Activated CD4-positive, alpha-beta T cell treated with anti-CD3 and anti-CD28 coated beads, Interleukin-2, amount 10 ng/mL, durations not matched to agents 24 days and 14 days (primary cell): ENCODE results near the gene FFAR2. TPM values are rescaled to one million over a fixed set of nuclear protein-coding genes. Genes with fewer than 3 reads are reported as not detected.
"Not testable (repeated sequence)": the region's sequence is repeated elsewhere in the genome, so short reads cannot be mapped to it uniquely, and the experiment has no call there.

Experiments used
- DNase-seq: peaks from one replicate; pipeline ENCODE4 v3.0.0; 2022
- H3K27ac Mint-ChIP-seq: one replicate; pipeline ENCODE4 v1.8.0; 2022; ENCODE audit warnings: mild to moderate bottlenecking, mixed read lengths
- H3K27me3 Mint-ChIP-seq: one replicate; pipeline ENCODE4 v1.8.0; 2022; ENCODE audit warnings: mixed read lengths
- H3K36me3 Mint-ChIP-seq: one replicate; pipeline ENCODE4 v1.8.0; 2022; ENCODE audit warnings: low read depth, mild to moderate bottlenecking, mixed read lengths
- H3K4me1 Mint-ChIP-seq: one replicate; pipeline ENCODE4 v1.8.0; 2021; ENCODE audit warnings: mixed read lengths
- H3K4me3 Mint-ChIP-seq: one replicate; pipeline ENCODE4 v1.8.0; 2022; ENCODE audit warnings: mild to moderate bottlenecking, moderate library complexity, mixed read lengths
- H3K9me3 Mint-ChIP-seq: one replicate; pipeline ENCODE4 v1.8.0; 2021; ENCODE audit warnings: mixed read lengths
- intact Hi-C: fragments of 100-400 bp; cut with micrococcal nuclease; formaldehyde crosslinking; loops from one replicate; pipeline ENCODE4 v1.15.1; 2023
- total RNA-seq: library from RNA; stranded (reverse); gene quantifications from 2 replicates; pipeline ENCODE4 v1.2.3, GENCODE V29; 2022

FFAR2 gene
- total RNA-seq, 1 donor from 2014 or later, result not detected

DNA sequence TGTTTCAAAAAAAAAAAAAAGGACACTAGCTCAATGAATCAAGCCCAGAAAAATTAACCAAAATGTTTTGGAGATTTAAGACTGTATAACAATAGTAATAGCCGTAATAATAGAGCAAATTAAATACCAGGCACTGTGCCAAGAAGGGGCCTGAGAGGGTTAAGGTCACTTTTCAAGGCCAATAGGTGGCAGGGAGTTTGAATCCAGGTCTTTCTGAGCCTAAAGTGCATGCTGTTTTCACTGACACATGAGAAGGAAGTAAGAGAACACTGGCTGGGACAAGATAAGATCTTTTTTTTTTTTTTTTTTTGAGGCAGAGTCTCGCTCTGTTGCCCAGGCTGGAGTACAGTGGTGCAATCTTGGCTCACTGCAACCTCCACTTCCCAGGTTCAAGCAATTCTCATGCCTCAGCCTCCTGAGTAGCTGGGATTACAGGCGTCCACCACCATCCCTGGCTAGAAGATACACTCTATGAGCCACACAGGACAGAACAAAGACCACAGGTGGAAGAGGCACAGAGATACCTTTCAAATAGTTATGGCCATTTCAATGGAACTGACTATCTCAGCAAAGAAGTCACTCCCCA lies 7.7 kb downstream of the FFAR2 start:
- no peak overlapping the region for H3K27ac Mint-ChIP-seq
- H3K4me1 Mint-ChIP-seq, result peaks cover 29% of the 10 kb centered on the region
- intact Hi-C loops, result no loop called here
- no peak for DNase-seq
- H3K9me3 Mint-ChIP-seq, result no peaks in the 10 kb centered on the region
- H3K27me3 Mint-ChIP-seq, result peaks cover 6% of the 10 kb centered on the region
- no peak overlapping the region for H3K4me3 Mint-ChIP-seq
- no peaks in the 10 kb centered on the region for H3K36me3 Mint-ChIP-seq

DNA sequence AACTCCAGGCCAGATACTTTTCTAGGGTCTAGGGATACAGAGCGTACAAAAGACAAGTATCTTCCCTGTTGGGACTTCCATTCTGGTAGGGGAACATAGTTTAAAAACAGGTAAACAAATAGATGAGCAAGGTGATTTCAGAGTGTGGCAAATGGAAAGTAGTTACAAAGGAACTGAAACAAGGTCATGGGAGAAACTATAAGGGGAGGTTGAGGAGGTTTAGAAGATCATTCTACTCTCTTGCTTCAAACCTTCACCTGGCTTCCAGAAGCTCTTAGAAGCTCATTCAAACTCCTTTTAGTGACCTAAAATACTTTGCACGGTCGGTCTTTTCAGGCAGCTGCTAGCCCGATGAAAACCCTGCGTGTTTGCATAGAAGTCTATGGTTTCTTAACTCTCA lies 9.1 kb downstream of the FFAR2 start:
- Mint-ChIP-seq H3K36me3 (no peaks in the 10 kb centered on the region), H3K27me3 (peaks cover 4% of the 10 kb centered on the region), H3K27ac (no peak overlapping the region), H3K9me3 (no peaks in the 10 kb centered on the region), H3K4me1 (peaks cover 24% of the 10 kb centered on the region), H3K4me3 (no peak overlapping the region)
- intact Hi-C loops, result no loop called here
- no peak for DNase-seq

GRCh38 chr19:35458192-35458591 lies 10.1 kb downstream of the FFAR2 start:
- Mint-ChIP-seq H3K36me3 (no peaks in the 10 kb centered on the region), H3K4me3 (no peak overlapping the region), H3K9me3 (no peaks in the 10 kb centered on the region), H3K27me3 (peaks cover 2% of the 10 kb centered on the region), H3K4me1 (peaks cover 33% of the 10 kb centered on the region), H3K27ac (no peak overlapping the region)
- intact Hi-C loops, result no loop called here
- no peak for DNase-seq

DNA sequence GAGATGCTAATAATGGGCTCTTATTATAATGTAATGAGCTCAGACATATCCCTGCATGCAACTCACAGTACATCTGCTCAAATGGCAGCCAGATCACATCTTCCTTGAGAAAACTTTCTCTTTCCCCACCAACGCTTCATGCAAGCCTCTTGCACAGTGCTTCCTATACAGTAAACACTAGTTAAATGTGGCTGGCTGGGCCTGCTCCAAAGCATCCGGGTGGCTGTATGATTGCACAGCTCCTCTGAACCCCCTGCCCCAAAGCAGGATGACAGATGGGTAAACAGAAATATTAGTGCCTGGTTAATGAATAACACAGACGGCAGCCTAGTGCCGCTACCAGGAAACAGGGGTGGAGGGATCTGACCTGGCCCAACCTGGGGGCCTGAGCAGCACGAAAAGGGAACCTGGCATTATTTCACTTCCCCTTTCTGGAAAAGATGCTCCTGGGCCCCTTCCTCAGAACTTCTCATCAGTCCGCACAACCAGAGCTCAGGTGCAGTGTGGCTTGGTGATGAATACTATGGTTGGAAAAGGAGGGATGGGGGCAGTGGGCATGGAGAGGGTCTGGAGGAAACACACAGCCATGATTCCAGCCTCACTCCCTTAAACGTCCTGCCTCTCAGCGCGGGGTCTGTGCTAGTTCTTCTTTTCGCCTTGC lies 10.8 kb downstream of the FFAR2 start:
- Mint-ChIP-seq H3K4me3 (no peak overlapping the region), H3K27ac (no peak overlapping the region), H3K9me3 (no peaks in the 10 kb centered on the region), H3K4me1 (peaks cover 39% of the 10 kb centered on the region), H3K36me3 (no peaks in the 10 kb centered on the region), H3K27me3 (peaks cover 2% of the 10 kb centered on the region)
- no peak for DNase-seq
- intact Hi-C loops, result no loop called here

GRCh38 chr19:35459414-35460082 lies 11.5 kb downstream of the FFAR2 start:
- Mint-ChIP-seq H3K36me3 (no peaks in the 10 kb centered on the region), H3K4me1 (peaks cover 41% of the 10 kb centered on the region), H3K4me3 (no peak overlapping the region), H3K9me3 (no peaks in the 10 kb centered on the region), H3K27me3 (peaks cover 2% of the 10 kb centered on the region), H3K27ac (no peak overlapping the region)
- DNase-seq, result no peak
- intact Hi-C loops, result no loop called here

DNA sequence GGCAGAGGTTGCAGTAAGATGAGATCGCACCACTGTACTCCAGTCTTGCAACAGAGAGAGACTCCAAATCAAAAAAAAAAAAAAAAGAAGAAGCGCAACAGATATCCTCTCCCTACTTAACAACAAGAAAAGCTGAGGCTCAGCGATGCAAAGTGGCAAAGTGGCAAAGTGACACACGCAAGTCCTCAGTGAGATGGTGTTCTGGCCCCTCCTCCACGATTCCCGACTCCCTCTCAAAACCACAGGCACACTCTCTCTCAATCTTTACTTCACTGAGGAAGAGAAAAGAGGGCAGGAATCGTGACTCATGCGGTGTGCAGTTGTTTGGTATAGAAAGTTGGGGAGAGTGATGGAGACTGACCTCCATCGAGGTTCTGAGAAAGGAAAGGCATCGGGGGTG lies 12.6 kb downstream of the FFAR2 start:
- no peaks in the 10 kb centered on the region for H3K36me3 Mint-ChIP-seq

GRCh38 chr19:35461060-35461459 lies 13.0 kb downstream of the FFAR2 start:
- intact Hi-C loops, result no loop called here
- DNase-seq, result no peak
- peaks cover 35% of the 10 kb centered on the region for H3K4me1 Mint-ChIP-seq
- no peaks in the 10 kb centered on the region for H3K9me3 Mint-ChIP-seq
- H3K4me3 Mint-ChIP-seq, result no peak overlapping the region
- H3K27ac Mint-ChIP-seq, result peak overlapping the region; percentile 14
- peaks cover 4% of the 10 kb centered on the region for H3K27me3 Mint-ChIP-seq
- no peaks in the 10 kb centered on the region for H3K36me3 Mint-ChIP-seq

More for the DNA sequence above, 12.6 kb downstream of the FFAR2 start:
- H3K27me3 Mint-ChIP-seq, result peaks cover 4% of the 10 kb centered on the region
- intact Hi-C loops, result no loop called here
- DNase-seq, result no peak
- H3K27ac Mint-ChIP-seq, result peak overlapping the region; percentile 14
- H3K4me1 Mint-ChIP-seq, result peaks cover 39% of the 10 kb centered on the region
- H3K4me3 Mint-ChIP-seq, result no peak overlapping the region
- no peaks in the 10 kb centered on the region for H3K9me3 Mint-ChIP-seq

- not testable (repeated sequence) for H3K27ac Mint-ChIP-seq, H3K9me3 Mint-ChIP-seq, DNase-seq, H3K4me3 Mint-ChIP-seq, H3K27me3 Mint-ChIP-seq, H3K36me3 Mint-ChIP-seq
- intact Hi-C loops, result loop anchor here (1.0 kb wide), 1 partner anchor 114 kb away; the partner anchor contains the start of gene FFAR1
- H3K4me1 Mint-ChIP-seq, result peaks cover 35% of the 10 kb centered on the region
Observed at GRCh38 chr19:35461788-35462187, 13.7 kb downstream of the FFAR2 start.

- H3K27ac Mint-ChIP-seq, result peak overlapping the region; percentile 80
- intact Hi-C loops, result loop anchor here (1.0 kb wide), 1 partner anchor 115 kb away; the partner anchor contains the start of gene FFAR1
- peak overlapping the region; percentile 56 for H3K4me3 Mint-ChIP-seq
- H3K36me3 Mint-ChIP-seq, result no peaks in the 10 kb centered on the region
- peaks cover 31% of the 10 kb centered on the region for H3K4me1 Mint-ChIP-seq
- H3K27me3 Mint-ChIP-seq, result peaks cover 4% of the 10 kb centered on the region
- DNase-seq, result peak; percentile 86
- no peaks in the 10 kb centered on the region for H3K9me3 Mint-ChIP-seq
Observed at GRCh38 chr19:35462476-35462953, 14.5 kb downstream of the FFAR2 start.

DNA sequence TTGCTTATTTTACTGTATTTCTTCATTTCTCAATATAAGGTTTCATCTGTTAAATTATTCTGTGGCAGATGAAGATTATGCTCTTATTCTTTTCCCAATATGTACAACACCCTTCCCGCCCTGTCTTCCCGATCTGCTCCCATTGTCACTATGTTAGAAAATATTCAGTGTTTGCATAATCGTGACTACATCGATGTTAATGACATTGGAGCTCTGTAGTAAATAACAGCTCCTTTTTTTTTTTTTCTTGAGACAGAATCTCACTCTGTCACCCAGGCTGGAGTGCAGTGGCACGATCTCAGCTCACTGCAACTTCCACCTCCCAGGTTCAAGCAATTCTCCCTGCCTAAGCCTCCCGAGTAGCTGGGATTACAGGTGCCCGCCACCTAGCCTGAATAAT lies 14.9 kb downstream of the FFAR2 start:
- Mint-ChIP-seq H3K4me3 (peak overlapping the region; percentile 56), H3K27ac (peak overlapping the region; percentile 80), H3K4me1 (peaks cover 30% of the 10 kb centered on the region)
- intact Hi-C loops, result loop anchor here (1.0 kb wide), 1 partner anchor 116 kb away; the partner anchor contains the start of gene FFAR1
- DNase-seq, H3K27me3 Mint-ChIP-seq, H3K36me3 Mint-ChIP-seq, H3K9me3 Mint-ChIP-seq: not testable (repeated sequence)

DNA sequence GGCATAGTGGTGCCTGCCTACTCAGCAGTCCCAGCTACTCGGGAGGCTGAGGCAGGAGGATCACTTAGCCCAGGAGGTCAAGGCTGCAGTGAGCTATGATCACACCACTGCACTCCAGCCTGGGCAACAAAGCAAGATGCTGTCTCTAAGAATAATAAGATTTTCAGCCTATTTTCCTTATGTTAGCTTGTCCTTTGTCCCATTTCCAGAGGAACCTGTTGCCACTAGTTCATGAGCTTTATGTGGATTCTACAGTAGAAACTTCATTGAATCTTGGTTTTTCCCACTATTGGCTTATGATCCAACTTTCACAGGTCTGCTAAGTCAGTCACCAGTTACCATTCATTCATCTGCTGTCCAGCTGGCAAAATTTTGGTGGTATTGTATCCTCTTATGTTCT lies 18.2 kb downstream of the FFAR2 start:
- intact Hi-C loops, result no loop called here
- H3K27ac Mint-ChIP-seq, result no peak overlapping the region

GRCh38 chr19:35468637-35469036 lies 20.6 kb downstream of the FFAR2 start:
- no peaks in the 10 kb centered on the region for H3K36me3 Mint-ChIP-seq
- no peak overlapping the region for H3K27ac Mint-ChIP-seq
- H3K4me3 Mint-ChIP-seq, result no peak overlapping the region
- peaks cover 9% of the 10 kb centered on the region for H3K4me1 Mint-ChIP-seq
- H3K9me3 Mint-ChIP-seq, result no peaks in the 10 kb centered on the region
- H3K27me3 Mint-ChIP-seq, result peaks cover 7% of the 10 kb centered on the region
- peak; percentile 89 for DNase-seq
- intact Hi-C loops, result loop anchor here (1.0 kb wide), 1 partner anchor 116 kb away; no protein-coding TSS in a partner anchor

More for the DNA sequence above, 18.2 kb downstream of the FFAR2 start:
- Mint-ChIP-seq H3K36me3 (no peaks in the 10 kb centered on the region), H3K27me3 (peaks cover 7% of the 10 kb centered on the region), H3K4me3 (no peak overlapping the region), H3K4me1 (peaks cover 24% of the 10 kb centered on the region), H3K9me3 (no peaks in the 10 kb centered on the region)
- no peak for DNase-seq

DNA sequence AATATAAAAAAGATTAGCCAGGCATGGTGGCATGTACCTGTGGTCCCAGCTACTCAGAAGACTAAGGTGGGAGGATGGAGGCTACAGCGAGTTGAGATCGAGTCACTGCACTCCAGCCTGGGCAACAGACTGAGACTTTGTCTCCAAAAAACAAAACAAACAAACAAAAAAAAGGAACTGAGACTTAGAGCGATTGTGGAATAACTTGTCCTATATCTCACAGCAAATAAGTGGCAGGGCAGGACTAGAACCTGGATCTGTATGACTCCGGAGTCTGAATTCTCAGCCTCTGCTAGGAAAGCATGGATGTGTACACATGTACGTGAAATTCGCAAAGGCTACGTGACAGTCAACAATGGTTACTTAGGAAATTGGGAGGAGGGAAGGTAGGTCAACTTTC lies 22.1 kb downstream of the FFAR2 start:
- intact Hi-C loops, result no loop called here
- peaks cover 7% of the 10 kb centered on the region for H3K27me3 Mint-ChIP-seq
- DNase-seq, result no peak
- H3K36me3 Mint-ChIP-seq, result no peaks in the 10 kb centered on the region
- no peak overlapping the region for H3K27ac Mint-ChIP-seq
- peaks cover 5% of the 10 kb centered on the region for H3K4me1 Mint-ChIP-seq
- no peaks in the 10 kb centered on the region for H3K9me3 Mint-ChIP-seq
- no peak overlapping the region for H3K4me3 Mint-ChIP-seq

DNA sequence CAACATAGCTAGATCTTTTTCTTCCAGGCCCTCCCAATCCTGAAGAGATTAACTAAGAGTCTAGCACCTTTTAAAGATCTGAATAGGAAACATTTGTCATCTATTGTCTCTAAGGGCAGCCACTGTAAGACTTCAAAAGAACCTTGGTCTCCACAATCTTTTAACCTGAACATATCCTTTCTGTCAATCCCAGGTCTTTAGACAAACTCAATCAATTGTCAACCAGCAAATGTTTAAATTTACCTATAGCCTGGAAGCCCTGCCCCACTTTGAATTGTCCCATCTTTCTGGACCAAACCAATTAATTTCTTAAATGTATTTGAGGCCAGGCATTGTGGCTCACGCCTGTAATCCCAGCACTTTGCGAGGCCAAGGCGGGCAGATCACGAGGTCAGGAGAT lies 23.0 kb downstream of the FFAR2 start:
- DNase-seq, H3K36me3 Mint-ChIP-seq, intact Hi-C loops, H3K27me3 Mint-ChIP-seq, H3K27ac Mint-ChIP-seq, H3K9me3 Mint-ChIP-seq, H3K4me3 Mint-ChIP-seq, H3K4me1 Mint-ChIP-seq: not testable (repeated sequence)
